ENCODE data around the gene KRTAP10-6.
"Not testable (repeated sequence)": the region's sequence is repeated elsewhere in the genome, so short reads cannot be mapped to it uniquely, and the experiment has no call there.

KRTAP10-6 gene

GRCh38 chr21:44596068-44596725 is 3.9 kb upstream of the KRTAP10-6 start:
- DNase-seq = no peak

GRCh38 chr21:44595524-44595923 is 3.2 kb upstream of the KRTAP10-6 start:
- no peak for DNase-seq

GRCh38 chr21:44594406-44594916 is 2.2 kb upstream of the KRTAP10-6 start:
- no peak for DNase-seq

- no peak for DNase-seq
Observed at GRCh38 chr21:44593598-44594405, 1.5 kb upstream of the KRTAP10-6 start.

- DNase-seq = not testable (repeated sequence)
Observed at GRCh38 chr21:44591801-44592130, 539 bp downstream of the KRTAP10-6 start.

- not testable (repeated sequence) for DNase-seq
Observed at GRCh38 chr21:44590897-44591800, 1.2 kb downstream of the KRTAP10-6 start.

GRCh38 chr21:44590311-44590721 is 2.0 kb downstream of the KRTAP10-6 start:
- DNase-seq = no peak

- no peak for DNase-seq
Observed at GRCh38 chr21:44589586-44590305, 2.6 kb downstream of the KRTAP10-6 start.

- no peak for DNase-seq
Observed at GRCh38 chr21:44589094-44589493, 3.2 kb downstream of the KRTAP10-6 start.

GRCh38 chr21:44585892-44586291 is 6.4 kb downstream of the KRTAP10-6 start:
- no peak for DNase-seq

- peak; percentile 43 for DNase-seq
Observed at GRCh38 chr21:44583800-44584147, 8.5 kb downstream of the KRTAP10-6 start.

GRCh38 chr21:44583089-44583799 is 9.1 kb downstream of the KRTAP10-6 start:
- no peak for DNase-seq

GRCh38 chr21:44582055-44582454 is 10.2 kb downstream of the KRTAP10-6 start:
- DNase-seq = no peak

- no peak for DNase-seq
Observed at GRCh38 chr21:44581158-44581557, 11.1 kb downstream of the KRTAP10-6 start.

- not testable (repeated sequence) for DNase-seq
Observed at GRCh38 chr21:44580231-44580821, 12.0 kb downstream of the KRTAP10-6 start, which contains the start of gene KRTAP10-5. KRTAP10-5 (minus strand) TSS chr21:44580604; CDS start chr21:44580578, 26 bp downstream.

GRCh38 chr21:44579833-44580144 is 12.5 kb downstream of the KRTAP10-6 start:
- no peak for DNase-seq

GRCh38 chr21:44579056-44579832 is 13.1 kb downstream of the KRTAP10-6 start:
- no peak for DNase-seq

GRCh38 chr21:44578371-44579055 is 13.8 kb downstream of the KRTAP10-6 start:
- no peak for DNase-seq

GRCh38 chr21:44576025-44576420 is 16.3 kb downstream of the KRTAP10-6 start:
- DNase-seq = no peak
